ENCODE data around the gene ZNF780A.

DNA sequence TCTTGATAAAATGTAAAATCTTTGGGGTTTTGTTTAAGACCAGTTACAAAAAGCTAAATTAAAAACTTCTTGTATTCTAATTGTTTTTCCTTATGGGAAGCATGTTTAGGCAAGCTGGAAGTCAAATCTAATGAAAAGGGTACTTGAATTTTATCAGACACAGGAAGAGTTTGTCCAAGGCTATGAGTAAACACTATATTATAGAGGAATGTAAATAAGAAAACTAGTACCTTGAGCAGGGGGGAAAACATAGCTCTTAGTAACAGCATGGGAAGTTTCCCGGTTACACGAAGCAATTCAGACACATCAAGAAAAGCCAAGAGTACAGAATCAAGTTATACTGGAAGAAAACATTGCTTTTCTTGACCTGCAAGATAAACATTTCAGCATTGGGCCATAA lies 19.8 kb upstream of the ZNF780A start:
- TF ChIP-seq POLR2A (IDR thresholded peaks at IDR 0.05; ENCODE audit: low read depth, low read length) (no peak), TAF1 (IDR thresholded peaks at IDR 0.05; ENCODE audit: borderline replicate concordance, low read depth, low read length) (no peak)

Data from GM12892 (cell line).